Brain microvascular endothelial cell (primary cell): Measurements from ENCODE around the gene NECAB3.

Source experiments
- DNase-seq: peaks from one replicate; pipeline ENCODE4 v3.0.0-alpha.2; 2020
- H3K27ac ChIP-seq: fragments of 250-450 bp; sonication (Bioruptor Pico); 2 replicates; pipeline ENCODE4 v1.5.1; 2020; ENCODE audit warnings: mild to moderate bottlenecking, moderate library complexity
- H3K27me3 ChIP-seq: fragments of 250-450 bp; sonication (Bioruptor Pico); replicated peaks from 2 replicates; pipeline ENCODE4 v1.5.1; 2020; ENCODE audit warnings: mild to moderate bottlenecking
- H3K36me3 ChIP-seq: fragments of 250-450 bp; sonication (Bioruptor Pico); replicated peaks from 2 replicates; pipeline ENCODE4 v1.5.1; 2020; ENCODE audit warnings: mild to moderate bottlenecking
- H3K4me3 ChIP-seq: 2 replicates; pipeline ENCODE4 v1.5.1; 2011; ENCODE audit warnings: low read depth, mild to moderate bottlenecking, control low read depth, low read length, moderate library complexity
- CTCF ChIP-seq: IDR thresholded peaks from 2 replicates; pipeline ENCODE4 v1.5.1; 2011; ENCODE audit warnings: low read depth, mild to moderate bottlenecking, moderate library complexity, low read length, control low read depth, inconsistent platforms; ENCODE audit errors: missing control alignments
- in situ Hi-C: cut with HindIII; loops from 2 replicates; pipeline ENCODE4 v1.10.0; 2017; ENCODE audit warnings: low sequenced_read_pairs, low pct_ligation_motif_present

Gene NECAB3

GRCh38 chr20:33667245-33667675 is 7.0 kb downstream of the NECAB3 start:
- Histone ChIP-seq H3K36me3 (no peaks in the 10 kb centered on the region), H3K4me3 (peak overlapping the region; percentile 57), H3K27me3 (no peaks in the 10 kb centered on the region), H3K27ac (peak overlapping the region; percentile 9)
- in situ Hi-C loops, result no loop called here
- DNase-seq, result no peak
- no peak for TF ChIP-seq CTCF

- peak; percentile 62 for TF ChIP-seq CTCF
- Histone ChIP-seq H3K27ac (peak within 1 kb of the TSS; percentile 15), H3K36me3 (no peaks in the 10 kb centered on the region), H3K4me3 (peak within 1 kb of the TSS; percentile 57), H3K27me3 (no peaks in the 10 kb centered on the region)
- peak; percentile 98 for DNase-seq
- in situ Hi-C loops, result no loop called here
Measured at GRCh38 chr20:33666293-33667244, 7.7 kb downstream of the NECAB3 start, which contains the start of gene ACTL10. TSS of gene ACTL10 (plus strand) at chr20:33666943. CDS start at chr20:33667498, 555 bp downstream.

GRCh38 chr20:33664762-33665144 is 9.5 kb downstream of the NECAB3 start:
- Histone ChIP-seq H3K27me3 (no peaks in the 10 kb centered on the region), H3K4me3 (no peak overlapping the region), H3K27ac (no peak overlapping the region), H3K36me3 (no peaks in the 10 kb centered on the region)
- no peak for TF ChIP-seq CTCF
- no peak for DNase-seq
- in situ Hi-C loops, result no loop called here

GRCh38 chr20:33664085-33664761 is 10.0 kb downstream of the NECAB3 start:
- H3K27me3 ChIP-seq, result no peaks in the 10 kb centered on the region
- no peak for TF ChIP-seq CTCF
- DNase-seq, result no peak
- in situ Hi-C loops, result no loop called here
- peak overlapping the region; percentile 73 for H3K4me3 ChIP-seq
- no peaks in the 10 kb centered on the region for H3K36me3 ChIP-seq
- peak overlapping the region; percentile 25 for H3K27ac ChIP-seq

- Histone ChIP-seq H3K27me3 (no peaks in the 10 kb centered on the region), H3K27ac (peak overlapping the region; percentile 25), H3K4me3 (peak overlapping the region; percentile 73), H3K36me3 (no peaks in the 10 kb centered on the region)
- TF ChIP-seq CTCF, result no peak
- in situ Hi-C loops, result no loop called here
- no peak for DNase-seq
Measured at GRCh38 chr20:33663161-33664084, 10.8 kb downstream of the NECAB3 start.
